Activated CD4-positive, alpha-beta T cell treated with anti-CD3 and anti-CD28 coated beads, Interleukin-2, Interleukin-6, amounts not matched to agents 100 ng/mL and 50 ng/mL, durations not matched to agents 16 hours and 8 hours (primary cell): ENCODE results near the gene MEPE.
"Not testable (repeated sequence)": the region's sequence is repeated elsewhere in the genome, so short reads cannot be mapped to it uniquely, and the experiment has no call there.

Source experiments
- DNase-seq: peaks from one replicate; pipeline ENCODE4 v3.0.0-alpha.2; 2020

Gene MEPE

DNA sequence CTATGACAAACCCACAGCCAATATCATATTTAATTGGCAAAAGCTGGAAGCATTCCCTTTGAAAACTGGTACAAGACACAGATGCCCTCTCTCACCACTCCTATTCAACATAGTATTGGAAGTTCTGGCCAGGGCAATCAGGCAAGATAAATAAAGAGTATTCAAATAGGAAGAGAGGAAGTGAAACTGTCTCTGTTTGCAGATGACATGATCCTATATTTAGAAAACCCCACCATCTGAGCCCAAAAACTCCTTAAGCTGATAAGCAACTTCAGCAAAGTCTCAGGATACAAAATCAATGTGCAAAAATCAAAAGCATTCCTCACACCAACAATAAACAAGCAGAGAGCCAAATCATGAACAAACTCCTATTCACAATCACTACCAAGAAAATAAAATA, 58.0 kb downstream of the MEPE start:
- not testable (repeated sequence) for DNase-seq

DNA sequence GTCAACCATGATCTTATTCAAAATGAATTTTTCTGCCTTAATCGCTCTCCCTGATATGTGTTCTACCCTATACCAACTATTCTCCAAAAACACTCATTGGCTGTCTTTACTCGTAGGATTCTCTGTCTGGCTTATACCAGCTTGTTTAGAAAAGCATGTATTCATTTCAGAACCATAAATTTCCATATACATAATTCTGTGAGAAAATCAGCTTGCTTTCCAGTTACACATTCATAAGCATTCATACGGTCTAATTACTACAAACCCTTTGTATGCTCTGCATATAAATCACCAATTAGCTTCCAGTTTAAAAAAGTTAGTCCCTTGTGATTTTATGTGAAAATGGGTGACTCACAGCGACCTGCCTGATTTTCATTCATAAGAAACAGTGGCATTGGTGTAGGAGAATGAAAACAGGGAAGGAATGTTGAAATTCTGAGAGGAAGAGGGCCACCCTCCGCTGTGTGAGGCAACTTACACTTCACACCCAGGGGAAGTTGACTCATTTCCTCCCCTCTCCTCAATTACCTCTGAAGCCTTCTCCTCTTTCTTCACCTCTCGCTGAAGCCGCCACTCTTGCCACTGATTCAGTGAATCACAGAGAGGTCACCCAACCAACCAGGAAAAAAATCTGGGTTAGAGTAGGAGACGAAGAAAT, 63.3 kb downstream of the MEPE start:
- peak; percentile 55 for DNase-seq
